Renal cortex interstitium (tissue), 15 donors: Measurements from ENCODE around the gene COL17A1. TPM values are rescaled to one million over a fixed set of nuclear protein-coding genes. Genes with fewer than 3 reads are reported as not detected.

Experiments used
- DNase-seq, 11 donors: peaks; one replicate each; pipeline ENCODE4 v3.0.0-alpha.2; 2013; ENCODE audit warnings: low read depth in 9 of 11, low spot score in 4 of 11; ENCODE audit errors: extremely low read depth in 1 of 11
- long read RNA-seq, 16 experiments: transcript quantifications; one replicate each; lab custom pipeline, GENCODE V29; 2026
- polyA plus RNA-seq, 3 donors: library from polyadenylated mRNA; unstranded; fragments of 120-200 nt; gene quantifications; one replicate each; pipeline ENCODE4 v1.2.1, GENCODE V29; 2013; ENCODE audit not compliant: insufficient read length in 3 of 3

COL17A1 gene
- polyA plus RNA-seq, result 1 to 10 TPM in 1 of 3 donors, under 1 TPM in 2; 0.49 to 1.3 (median 0.65) TPM
- long read RNA-seq, donor 1, result 0 reads
- long read RNA-seq, donor 2, result 0 reads
- long read RNA-seq, donor 3, result 0 reads
- long read RNA-seq, donor 4, result 0 reads
- long read RNA-seq, donor 5, result 0 reads
- long read RNA-seq, donor 6, result 0 reads
- long read RNA-seq, donor 7, result 0 reads
- long read RNA-seq, donor 8, result 0 reads
- long read RNA-seq, donor 9, result 0 reads
- long read RNA-seq, donor 10, result 0 reads
- long read RNA-seq, donor 11, result 0 reads
- long read RNA-seq, donor 12, result 0 reads
- long read RNA-seq, donor 13, result 0 reads
- long read RNA-seq, donor 14, result 0 reads
- long read RNA-seq, donor 15, result 0 reads
- long read RNA-seq, donor 16, result 0 reads

DNA sequence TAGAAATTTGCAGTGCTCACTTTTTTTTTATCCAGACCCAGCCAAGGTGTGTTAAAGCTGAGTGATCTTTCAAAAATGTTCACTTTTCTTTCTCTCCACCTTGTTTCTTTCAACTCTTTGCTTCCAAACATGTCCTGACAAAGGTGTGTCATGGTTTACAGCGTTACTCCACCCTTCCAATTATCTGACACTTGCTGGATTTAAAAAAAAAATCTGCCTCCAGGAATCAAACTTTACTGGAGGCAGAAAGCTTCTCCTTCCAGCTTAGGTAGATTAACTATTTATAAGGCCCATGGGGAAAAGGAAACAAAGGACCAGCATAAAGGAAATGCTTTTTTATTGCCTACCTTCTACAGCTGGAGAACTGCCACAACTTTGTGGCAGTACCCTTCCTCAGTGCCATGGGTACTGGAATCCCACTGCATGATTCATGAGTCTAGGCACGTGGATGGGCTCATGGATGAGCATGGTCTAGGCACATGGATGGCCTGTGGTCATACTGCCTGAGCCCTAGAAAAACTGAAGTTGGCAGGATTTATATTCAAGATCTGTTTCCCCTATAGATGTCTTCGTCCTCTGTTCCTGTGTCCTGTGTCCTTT lies at the start of gene COL17A1:
Gene COL17A1 (minus strand): TSS at position 80 of the 600 bp plus-strand sequence. CDS start 5,207 bp downstream, outside the sequence.
- DNase-seq, result no peak

DNA sequence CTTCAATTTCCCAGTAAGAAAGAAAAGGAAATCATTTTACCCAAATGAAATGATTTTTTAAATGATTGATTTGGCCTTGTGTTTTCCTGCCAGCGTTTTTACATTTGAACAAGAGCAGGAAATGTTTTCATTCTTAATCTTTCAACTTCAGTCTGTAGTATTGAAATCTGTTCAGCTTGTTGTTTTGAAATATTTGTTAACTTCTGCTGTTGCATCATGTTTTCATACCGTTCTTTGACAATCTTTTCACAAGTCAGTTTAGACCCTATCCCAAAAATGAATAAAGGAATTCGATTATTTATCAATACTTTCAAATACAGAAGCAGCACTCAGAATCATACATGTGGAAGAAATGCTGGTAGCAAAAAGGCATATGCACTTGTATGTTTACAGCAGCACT lies 44.4 kb upstream of the COL17A1 start:
- DNase-seq, result no peak

DNA sequence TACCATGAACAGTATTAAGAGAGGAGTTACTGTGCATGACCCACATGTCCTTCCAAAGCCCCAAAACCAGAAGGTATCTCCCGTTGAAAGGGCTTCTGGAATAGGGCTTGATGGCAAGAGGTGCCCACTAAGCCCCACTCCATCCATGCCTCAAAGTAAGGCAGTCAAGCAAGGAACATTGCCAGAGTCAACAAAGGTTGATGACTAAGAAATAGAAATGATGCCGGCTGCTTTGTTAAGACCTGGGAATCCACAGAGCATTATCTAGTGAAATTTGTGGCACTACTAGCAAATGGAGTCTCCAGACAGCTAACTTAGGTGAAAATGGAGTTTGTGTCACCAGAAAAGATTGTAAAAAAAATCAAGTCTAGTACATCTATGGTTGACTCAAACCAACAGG lies 42.5 kb upstream of the COL17A1 start:
- no peak for DNase-seq

DNA sequence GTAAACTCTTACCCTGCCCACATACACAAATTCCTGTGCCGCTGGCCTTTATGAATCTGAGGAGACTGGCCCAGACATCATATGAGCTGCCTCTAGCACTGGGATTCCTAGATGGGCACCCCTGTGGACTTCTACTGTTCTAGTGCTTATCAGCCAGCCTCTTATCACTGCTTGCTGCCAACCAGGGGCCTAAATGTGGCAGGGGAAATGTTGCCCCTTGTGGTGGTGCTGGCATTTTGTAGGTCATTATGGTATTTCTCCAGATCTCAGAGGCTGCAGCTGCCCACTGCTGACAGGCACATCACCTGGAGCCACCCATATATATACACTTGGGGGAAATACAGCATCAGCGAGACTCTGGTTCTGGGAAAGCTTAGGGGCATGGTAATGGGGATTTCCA lies 41.7 kb upstream of the COL17A1 start:
- DNase-seq, result no peak

DNA sequence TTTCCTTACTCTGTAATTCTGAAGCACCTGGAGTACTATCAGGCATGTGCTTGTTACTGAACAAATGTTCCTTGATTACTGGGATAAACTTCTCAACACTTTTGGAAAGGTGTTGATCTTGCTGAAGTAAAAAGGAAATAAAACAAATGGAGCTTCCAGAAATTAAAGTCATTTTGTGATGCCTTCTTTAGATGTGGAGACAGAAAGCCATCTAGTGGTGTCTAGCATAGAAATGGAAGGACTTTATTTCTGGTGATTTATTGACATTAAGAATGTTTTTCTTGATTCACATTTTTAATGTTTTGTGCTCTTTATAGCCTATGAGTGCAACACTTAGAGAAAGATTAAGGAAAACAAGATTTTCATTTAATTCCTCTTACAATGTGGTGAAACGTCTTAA lies 37.7 kb upstream of the COL17A1 start:
- no peak for DNase-seq

DNA sequence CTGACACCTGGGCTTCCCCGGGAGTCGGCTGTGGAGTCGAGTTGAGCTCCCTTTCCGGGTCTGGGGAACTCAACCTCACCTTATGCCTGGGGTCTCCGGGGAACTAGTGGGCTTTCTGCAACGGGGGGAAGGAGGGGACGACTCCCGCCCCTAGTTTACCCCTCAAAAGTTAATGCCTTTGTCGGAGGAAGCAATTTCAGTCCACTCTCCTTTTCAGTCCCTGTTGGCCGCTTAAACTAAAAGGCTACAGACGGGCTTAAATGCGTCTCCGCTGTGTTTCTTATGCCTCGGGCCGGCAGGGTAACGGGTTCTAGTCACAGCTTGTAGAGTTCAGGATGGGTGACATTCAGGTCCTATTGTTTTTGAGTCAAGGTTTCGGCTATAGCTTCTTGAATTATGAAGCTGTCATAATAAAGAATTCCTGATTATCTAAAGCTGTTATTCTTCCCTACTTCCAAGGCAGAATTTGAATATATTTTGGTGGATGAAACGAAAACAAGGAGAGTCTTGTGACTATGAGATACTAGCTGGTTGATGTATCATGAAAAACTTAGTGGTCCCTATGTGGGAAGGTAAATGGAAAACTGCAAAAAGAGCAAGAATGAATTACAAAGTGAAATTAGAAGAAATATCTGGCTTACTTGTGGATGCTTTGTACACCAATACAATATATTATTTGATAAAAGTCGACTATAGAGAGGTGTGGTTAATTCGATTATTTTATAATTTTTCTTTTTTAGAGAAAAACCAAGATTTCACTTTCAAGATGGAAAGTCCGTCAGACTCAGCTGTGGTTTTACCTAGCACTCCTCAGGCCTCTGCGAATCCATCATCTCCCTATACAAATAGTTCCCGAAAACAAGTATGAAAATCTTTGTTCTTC lies 36.8 kb upstream of the COL17A1 start:
- DNase-seq, result peak in 2 of 11 donors; percentile 15 to 35

DNA sequence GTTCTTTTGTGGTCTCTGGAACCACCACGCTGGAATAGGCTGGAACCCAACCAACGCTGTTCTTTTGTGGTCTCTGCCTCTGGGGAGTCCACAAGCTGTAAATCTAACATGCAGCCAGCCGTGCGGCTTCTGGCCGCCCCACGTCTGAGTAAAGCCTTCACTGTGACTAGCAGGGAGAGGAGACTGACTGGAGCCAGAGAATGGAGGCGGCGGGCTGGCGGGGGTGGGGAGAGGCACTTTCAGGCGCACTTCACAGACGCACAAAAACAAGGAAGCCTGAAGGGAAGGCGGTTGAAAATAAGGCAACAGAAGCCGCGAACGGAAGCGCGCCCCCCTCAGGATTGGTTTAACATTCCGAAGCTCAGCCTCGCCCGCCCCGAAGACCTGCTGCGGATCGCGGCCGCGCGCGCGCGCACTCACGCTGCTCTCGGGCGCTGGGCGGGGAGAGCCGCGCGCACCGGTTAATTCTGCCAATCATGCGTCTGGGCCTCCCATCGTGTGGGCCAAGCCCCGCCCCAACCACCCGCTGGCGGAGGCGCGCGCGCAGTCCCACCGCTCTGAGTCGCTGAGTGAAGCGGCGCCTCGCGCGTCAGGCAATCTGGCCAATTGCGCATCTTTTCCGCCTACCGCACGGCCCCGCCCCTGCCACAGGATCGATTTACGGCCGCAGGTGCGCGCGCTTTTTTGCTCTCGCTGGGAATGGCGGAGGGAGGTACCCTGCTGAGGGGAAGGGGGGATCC lies 36.0 kb upstream of the COL17A1 start, which contains the start of gene SFR1:
Gene SFR1 (plus strand): TSS at position 687 of the 740 bp plus-strand sequence. CDS start 13 bp downstream, at position 700.
- peak; percentile 93 to 99 (median 98) for DNase-seq

DNA sequence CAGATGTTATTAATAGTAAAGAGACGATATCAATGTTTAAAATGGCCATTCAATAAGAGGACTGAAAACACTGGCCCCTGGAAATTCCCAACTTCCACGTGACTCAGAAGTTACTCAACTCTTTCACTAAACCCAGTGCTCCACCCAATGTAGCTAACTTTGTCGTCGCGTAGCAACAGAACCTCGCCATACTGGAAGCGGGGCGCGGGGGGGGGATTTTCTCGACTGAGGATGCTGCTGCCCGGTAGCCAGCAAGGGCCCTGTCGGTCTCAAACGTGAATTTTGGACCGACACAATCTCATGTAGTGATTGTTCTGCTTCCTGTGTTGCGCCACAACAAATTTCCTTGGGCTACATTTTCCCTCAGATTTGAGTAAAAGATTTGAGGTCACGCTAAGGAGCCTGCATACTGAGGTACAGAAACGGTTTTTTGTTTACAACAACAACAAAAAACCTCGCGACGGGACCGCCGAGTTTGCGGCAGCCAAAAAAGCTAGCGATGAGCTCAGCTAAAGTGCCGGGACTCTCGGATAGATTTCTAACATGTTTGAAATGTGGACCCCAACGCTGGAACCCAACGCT lies 35.3 kb upstream of the COL17A1 start:
- peak; percentile 74 to 94 (median 86) for DNase-seq

DNA sequence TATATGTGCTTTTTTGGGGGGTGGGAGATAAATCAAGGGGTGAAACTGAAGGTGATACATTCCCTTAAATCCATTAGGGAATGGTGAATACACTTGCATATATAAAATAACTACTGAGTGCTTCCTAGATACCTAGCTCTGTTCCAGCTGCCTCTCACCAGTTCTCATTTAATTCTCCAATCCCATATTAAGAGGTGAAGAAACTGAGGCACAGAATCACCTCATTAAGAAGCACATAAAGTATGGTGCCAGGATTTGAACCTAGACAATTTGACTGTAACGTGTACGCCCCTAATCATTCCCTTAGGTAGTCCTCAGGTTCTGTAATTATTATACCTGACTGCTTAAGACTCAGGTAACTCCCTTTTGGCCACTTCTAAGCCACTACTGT lies 34.8 kb upstream of the COL17A1 start:
- no peak for DNase-seq

DNA sequence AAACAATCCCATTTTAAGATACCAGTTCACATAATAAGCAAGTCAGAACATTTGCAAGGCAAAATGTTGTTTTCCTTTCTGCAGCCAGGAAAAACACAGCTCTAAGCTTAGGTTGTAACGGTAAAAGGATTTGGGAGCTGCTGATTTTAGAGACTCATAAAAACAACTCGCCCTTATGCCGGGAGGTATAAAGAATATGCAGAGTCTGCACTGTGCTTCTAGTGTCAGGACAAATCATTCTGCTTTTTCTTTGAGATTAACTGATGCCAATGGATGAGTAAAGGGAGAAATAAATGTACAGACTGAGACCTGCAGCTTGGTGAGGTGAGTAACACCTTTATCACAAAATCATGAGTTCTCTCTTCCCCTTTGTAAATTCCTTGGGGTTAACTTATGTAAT lies 34.3 kb upstream of the COL17A1 start:
- DNase-seq, result no peak

DNA sequence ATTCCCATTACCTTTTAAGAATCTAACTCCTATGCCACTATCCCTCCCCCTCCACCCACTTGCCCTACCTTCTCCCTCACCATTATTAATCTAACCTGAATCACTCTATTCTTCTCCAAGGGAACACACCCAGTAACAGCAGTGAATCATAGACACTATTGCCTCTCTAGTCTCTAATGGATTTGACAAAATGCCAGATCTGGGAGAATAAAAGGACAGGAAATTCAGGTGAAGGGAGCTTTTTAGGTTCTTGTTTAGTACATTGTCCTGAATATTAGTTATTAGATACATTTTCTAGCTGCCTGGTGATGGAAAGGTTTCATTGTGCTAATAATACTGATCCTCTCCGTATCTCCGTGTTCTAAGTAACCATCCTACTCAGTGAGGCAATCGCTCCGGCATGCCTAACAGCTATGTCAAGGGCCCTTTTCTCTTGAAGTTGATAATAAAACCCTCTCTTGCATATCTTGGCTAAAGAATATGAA lies 32.2 kb upstream of the COL17A1 start:
- no peak for DNase-seq

DNA sequence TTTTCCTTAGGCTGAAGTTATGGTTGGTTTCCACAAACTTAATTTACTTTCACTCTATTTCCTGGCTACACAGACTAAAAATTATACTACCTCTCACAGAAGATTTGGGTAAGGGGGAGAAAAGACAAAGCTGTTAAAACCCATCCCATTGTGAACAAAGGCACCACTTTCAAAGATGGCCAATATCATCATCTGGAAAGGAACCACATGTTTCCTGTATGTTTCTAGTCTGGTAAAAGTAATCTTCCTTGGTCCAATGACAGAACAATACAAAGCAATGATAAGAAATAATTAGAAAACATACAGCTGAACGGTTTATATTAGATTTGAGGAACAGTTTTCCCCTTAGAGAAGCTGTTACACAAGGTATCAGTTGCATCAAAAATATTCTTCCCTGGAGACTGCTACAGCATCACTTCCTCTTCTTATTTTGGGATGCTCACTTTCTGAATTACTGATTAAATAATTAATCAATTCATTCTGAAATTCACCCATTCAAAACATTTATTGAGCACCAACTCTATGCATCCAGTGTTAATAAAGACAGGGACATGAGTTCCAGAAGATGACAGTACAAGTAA lies 27.8 kb upstream of the COL17A1 start:
- DNase-seq, result no peak

DNA sequence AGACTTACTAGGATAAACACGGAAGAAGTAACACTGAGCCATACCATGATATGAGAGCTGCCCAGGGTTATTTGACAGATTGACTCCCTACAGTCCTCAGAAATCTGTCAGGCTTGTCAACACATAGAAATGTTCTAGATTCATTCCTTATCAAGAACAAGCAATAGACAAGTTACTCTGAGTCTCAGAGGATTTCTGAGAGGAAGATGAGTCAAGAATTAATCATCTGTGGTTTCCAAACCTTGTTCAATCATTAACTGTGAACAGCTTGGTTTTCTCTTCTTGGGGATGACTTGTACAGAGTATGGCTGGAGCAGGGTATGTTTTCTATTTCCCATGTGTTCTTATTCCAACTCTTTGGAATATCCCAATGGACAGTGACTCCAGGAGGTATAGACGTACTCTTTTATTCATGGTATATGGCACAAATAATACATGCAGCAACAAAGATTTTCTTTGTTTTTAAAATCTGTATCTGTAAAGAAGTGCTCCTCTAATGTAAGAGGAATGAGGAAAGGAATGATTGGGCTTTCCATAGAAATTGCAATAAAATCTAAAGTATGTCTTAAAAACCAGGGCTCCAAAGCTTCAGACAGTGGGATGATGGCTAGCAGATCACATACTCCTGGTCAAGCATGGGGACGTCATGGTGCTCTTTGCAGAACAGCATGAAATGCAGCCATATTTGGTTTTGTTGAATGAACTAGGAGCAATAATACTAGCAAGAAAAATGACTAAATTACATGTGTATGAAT lies 24.4 kb upstream of the COL17A1 start:
- no peak for DNase-seq

DNA sequence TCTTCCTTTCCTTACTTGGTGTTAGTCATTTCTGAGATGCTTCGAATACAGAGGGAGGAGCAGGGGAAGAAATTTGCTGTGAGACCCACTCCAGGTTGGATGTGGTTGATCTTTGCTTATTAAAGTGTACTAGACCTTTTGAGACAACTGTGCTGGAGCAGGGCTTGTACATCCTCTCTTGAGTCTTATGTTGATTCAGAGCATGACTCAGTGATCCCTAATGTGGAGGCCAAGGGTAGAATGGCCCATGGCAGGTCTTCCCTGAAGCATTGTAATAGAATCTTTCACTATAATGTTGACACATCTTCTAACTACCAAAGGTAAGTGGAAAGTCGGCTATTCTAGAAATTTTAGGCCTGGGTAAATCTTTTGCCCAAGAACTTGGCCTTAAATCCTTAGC lies 19.2 kb upstream of the COL17A1 start:
- no peak for DNase-seq

DNA sequence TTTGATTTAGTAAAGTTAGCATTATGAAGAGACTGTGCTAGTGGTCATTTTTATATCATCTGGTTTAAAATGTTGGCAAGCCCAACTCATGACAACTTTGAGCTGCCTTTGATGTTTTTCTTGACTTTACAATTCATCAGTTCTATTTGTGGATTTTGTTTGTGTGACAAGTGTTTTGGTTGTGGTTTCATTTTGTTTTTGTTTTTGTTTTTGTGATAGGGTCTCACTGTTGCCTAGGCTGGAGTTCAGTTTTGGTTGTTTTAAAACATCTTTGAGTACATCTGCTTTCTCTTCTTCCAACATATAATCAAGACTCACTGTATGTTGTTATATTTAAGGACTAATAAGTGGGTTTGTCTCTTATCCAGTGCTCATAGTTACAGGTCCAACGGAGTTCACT lies 18.7 kb upstream of the COL17A1 start:
- no peak for DNase-seq

DNA sequence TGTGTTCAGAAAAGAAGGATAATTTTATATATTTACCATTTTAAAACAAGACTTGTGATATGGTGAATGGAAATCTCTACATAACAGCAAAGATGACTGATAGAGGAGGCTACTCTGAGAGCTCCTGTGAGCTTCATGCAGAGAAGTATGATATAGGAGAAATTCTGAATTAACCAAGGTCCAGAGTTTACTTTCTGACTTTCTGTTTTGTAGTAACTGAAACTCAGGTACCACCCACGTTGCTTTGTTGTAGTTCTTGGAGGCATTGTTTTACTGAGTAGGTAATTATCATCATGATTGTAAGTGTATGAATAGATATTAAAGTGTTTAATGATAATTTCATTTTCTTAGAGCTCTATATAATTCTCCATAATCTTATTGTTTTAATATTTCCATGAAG lies 18.3 kb upstream of the COL17A1 start:
- DNase-seq, result no peak

DNA sequence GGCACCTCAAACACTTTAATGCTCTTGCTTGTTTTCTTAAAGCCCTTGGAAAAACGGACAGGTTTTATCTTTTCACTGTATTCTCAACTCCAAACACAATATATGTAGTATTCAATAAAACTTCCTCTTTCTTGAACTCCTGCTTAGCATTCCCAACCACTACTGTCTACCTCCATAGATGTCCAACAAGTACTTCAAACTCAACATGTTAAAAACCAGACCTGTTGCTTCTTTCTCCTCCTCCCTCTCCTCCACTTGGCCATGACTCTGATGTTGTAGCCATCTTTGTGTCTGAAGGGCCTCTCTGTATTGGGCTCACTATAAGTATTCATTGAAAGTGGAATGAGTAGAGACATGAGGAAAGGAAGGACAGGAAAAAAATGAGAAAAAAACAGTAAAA lies 16.2 kb upstream of the COL17A1 start:
- DNase-seq, result no peak

DNA sequence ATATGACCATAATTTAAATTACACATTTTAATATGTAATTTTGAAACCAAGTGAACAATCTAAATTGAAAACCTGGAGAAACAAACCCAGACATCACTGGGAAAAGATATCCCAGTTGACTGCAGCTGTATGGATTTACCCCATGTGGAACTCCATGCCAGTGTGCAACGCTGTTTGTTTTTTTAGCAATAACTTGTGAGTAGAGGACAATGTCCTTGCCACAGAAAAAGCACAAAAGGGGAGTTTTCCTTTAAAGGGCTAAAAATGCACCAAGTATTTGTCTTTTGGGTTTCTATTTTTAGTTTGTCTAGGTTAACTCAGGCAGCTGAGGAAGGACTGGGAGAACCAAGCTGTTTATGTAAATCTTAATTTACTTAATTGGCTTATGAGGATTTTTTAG lies 15.1 kb upstream of the COL17A1 start:
- no peak for DNase-seq
